ENCODE data around the gene EML4.

DNA sequence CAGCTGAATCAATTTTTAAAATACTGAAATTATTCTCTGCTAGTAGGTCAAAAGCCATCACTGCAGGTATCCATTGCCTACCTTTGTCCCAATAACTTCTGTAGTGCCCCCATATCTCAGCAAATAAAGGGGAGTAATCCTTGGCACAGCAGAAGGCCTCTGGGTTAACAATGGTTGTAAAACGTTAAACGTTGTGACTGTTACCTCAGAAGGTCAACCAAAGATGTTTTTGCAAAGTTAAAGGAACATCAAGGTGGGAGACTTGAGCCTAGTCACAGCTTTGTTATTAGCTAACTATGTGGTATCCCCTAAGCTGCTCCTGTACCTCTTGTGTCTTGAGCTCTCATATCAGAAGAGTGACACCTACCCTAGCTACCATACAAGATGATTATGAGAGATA, 131.4 kb downstream of the EML4 start:
- TF ChIP-seq CTCF (IDR thresholded peaks at IDR 0.05) (no peak), POLR2A (IDR thresholded peaks at IDR 0.05) (no peak), EP300 (IDR thresholded peaks at IDR 0.05) (no peak)

Data from tibial nerve (tissue), 4 donors.